GM23248 (cell line): Measurements from ENCODE around the gene UGT1A5. TPM values are rescaled to one million over a fixed set of nuclear protein-coding genes. Genes with fewer than 3 reads are reported as not detected.
A peak's percentile ranks its signal among the peaks of the same experiment; 100 is the strongest.

Experiments used
- DNase-seq: peaks from one replicate; pipeline ENCODE4 v3.0.0-alpha.2; 2015
- H2AFZ ChIP-seq: fragments of 200-600 bp; sonication (generic); 2 replicates; pipeline ENCODE4 v1.6.1; 2016; ENCODE audit warnings: antibody characterized with exemption
- H3F3A ChIP-seq: fragments of 200-600 bp; sonication (generic); 2 replicates; pipeline ENCODE4 v1.6.1; 2016; ENCODE audit warnings: mild to moderate bottlenecking, antibody characterized with exemption, mixed run types; ENCODE audit not compliant: insufficient read depth
- H3K27ac ChIP-seq: fragments of 200-600 bp; sonication (generic); 2 replicates; pipeline ENCODE4 v1.5.1; 2016; ENCODE audit warnings: mild to moderate bottlenecking
- H3K27me3 ChIP-seq: fragments of 200-600 bp; sonication (generic); replicated peaks from 2 replicates; pipeline ENCODE4 v1.6.1; 2016; ENCODE audit warnings: mild to moderate bottlenecking; ENCODE audit not compliant: insufficient read depth
- H3K36me3 ChIP-seq: fragments of 200-600 bp; sonication (generic); 2 replicates; pipeline ENCODE4 v1.6.1; 2016; ENCODE audit warnings: low read depth, mild to moderate bottlenecking
- H3K4me1 ChIP-seq: fragments of 200-600 bp; sonication (generic); 2 replicates; pipeline ENCODE4 v1.6.1; 2016; ENCODE audit warnings: mild to moderate bottlenecking; ENCODE audit not compliant: insufficient read depth
- H3K4me2 ChIP-seq: fragments of 200-600 bp; sonication (generic); one replicate; pipeline ENCODE4 v1.6.1; 2016; ENCODE audit warnings: mild to moderate bottlenecking; ENCODE audit not compliant: unreplicated experiment
- H3K4me3 ChIP-seq: fragments of 200-600 bp; sonication (generic); 2 replicates; pipeline ENCODE4 v1.5.1; 2016; ENCODE audit warnings: mild to moderate bottlenecking
- H3K79me2 ChIP-seq: fragments of 200-600 bp; sonication (generic); 2 replicates; pipeline ENCODE4 v1.6.1; 2016; ENCODE audit warnings: mild to moderate bottlenecking; ENCODE audit not compliant: insufficient read depth
- H3K9ac ChIP-seq: fragments of 200-600 bp; sonication (generic); 2 replicates; pipeline ENCODE4 v1.6.1; 2016; ENCODE audit warnings: mild to moderate bottlenecking
- H3K9me2 ChIP-seq: fragments of 200-600 bp; sonication (generic); 2 replicates; pipeline ENCODE4 v1.6.1; 2016; ENCODE audit warnings: mixed run types, mild to moderate bottlenecking, moderate library complexity; ENCODE audit not compliant: insufficient read depth
- H3K9me3 ChIP-seq: fragments of 200-600 bp; sonication (generic); one replicate; pipeline ENCODE4 v1.6.1; 2017; ENCODE audit warnings: low read depth
- H4K20me1 ChIP-seq: fragments of 200-600 bp; sonication (generic); 2 replicates; pipeline ENCODE4 v1.6.0; 2016; ENCODE audit not compliant: insufficient read depth
- EZH2 ChIP-seq: fragments of 200-600 bp; sonication (generic); IDR thresholded peaks from 2 replicates; pipeline ENCODE4 v1.6.1; 2018; ENCODE audit warnings: antibody characterized with exemption, mild to moderate bottlenecking; ENCODE audit not compliant: insufficient read depth, poor library complexity, severe bottlenecking
- EZH2phosphoT487 ChIP-seq: fragments of 200-600 bp; sonication (generic); IDR thresholded peaks from 2 replicates; pipeline ENCODE4 v1.6.1; 2018; ENCODE audit warnings: antibody characterized with exemption, moderate library complexity, mild to moderate bottlenecking, low read depth; ENCODE audit not compliant: insufficient read depth
- WGBS, 2 experiments: methylation state at CpG; one replicate each; pipeline ENCODE4 v1.1.6; 2015 to 2017; ENCODE audit warnings: low lambda C conversion rate in 2 of 2, low coverage in 1 of 2; ENCODE audit errors: missing lambda C conversion rate in 2 of 2; 5-methylcytosine and 5-hydroxymethylcytosine counted together
- in situ Hi-C: fragments of 300-500 bp; cut with MboI; formaldehyde crosslinking; loops from 2 replicates; pipeline ENCODE4 v1.15.0; 2020
- polyA plus RNA-seq: library from polyadenylated mRNA; unstranded; fragments of >200 nt; fragmentation: Nextera tagmentation; extraction: Ambion mirVana; gene quantifications from 2 replicates; pipeline ENCODE4 v1.2.1, GENCODE V29; 2016
- total RNA-seq: library from RNA; depleted of rRNA; stranded (reverse); fragments of >200 nt; shearing (Covaris generic); gene quantifications from 2 replicates; pipeline ENCODE4 v1.2.3, GENCODE V29; 2014

UGT1A5 gene
- total and polyA plus RNA-seq, 2 experiments from 2014 or later, result not detected

- peaks cover 8% of the 10 kb centered on the region; the same call in 1 of the 2 replicates for H3K4me1 ChIP-seq
- H3F3A ChIP-seq, result no peaks in the 10 kb centered on the region
- no peak overlapping the region for H3K9ac ChIP-seq
- no peak overlapping the region for H2AFZ ChIP-seq
- H3K9me2 ChIP-seq, result no peaks in the 10 kb centered on the region
- no peak for DNase-seq
- 44 to 54% methylated on average over 4 of the region's 4 CpGs for WGBS, 2 experiments
- H3K79me2 ChIP-seq, result no peaks in the 10 kb centered on the region
- no peak overlapping the region for H3K27ac ChIP-seq
- in situ Hi-C loops, result no loop called here
- H3K36me3 ChIP-seq, result no peaks in the 10 kb centered on the region
- no peak overlapping the region for H3K4me3 ChIP-seq
- TF ChIP-seq EZH2phosphoT487, result no peak
- TF ChIP-seq EZH2, result no peak
- peaks cover 20% of the 10 kb centered on the region for H3K27me3 ChIP-seq
- H3K4me2 ChIP-seq, result no peak overlapping the region
- no peaks in the 10 kb centered on the region for H3K9me3 ChIP-seq
- no peaks in the 10 kb centered on the region for H4K20me1 ChIP-seq
These were observed 6.7 kb upstream of the UGT1A5 start for GRCh38 chr2:233705911-233706506.

GRCh38 chr2:233706720-233707119 lies 6.0 kb upstream of the UGT1A5 start:
- 16 to 26% methylated on average over 1 of the region's 1 CpG for WGBS, 2 experiments
- no peak overlapping the region for H3K4me2 ChIP-seq
- no peak overlapping the region for H2AFZ ChIP-seq
- in situ Hi-C loops, result no loop called here
- no peaks in the 10 kb centered on the region for H3K79me2 ChIP-seq
- TF ChIP-seq EZH2phosphoT487 (no peak), EZH2 (no peak)
- no peak overlapping the region for H3K9ac ChIP-seq
- no peaks in the 10 kb centered on the region for H4K20me1 ChIP-seq
- no peaks in the 10 kb centered on the region for H3K9me3 ChIP-seq
- peaks cover 8% of the 10 kb centered on the region; the same call in 1 of the 2 replicates for H3K4me1 ChIP-seq
- no peaks in the 10 kb centered on the region for H3F3A ChIP-seq
- no peak overlapping the region for H3K4me3 ChIP-seq
- peak; percentile 65 for DNase-seq
- H3K36me3 ChIP-seq, result no peaks in the 10 kb centered on the region
- H3K27me3 ChIP-seq, result peaks cover 21% of the 10 kb centered on the region
- H3K27ac ChIP-seq, result no peak overlapping the region
- no peaks in the 10 kb centered on the region for H3K9me2 ChIP-seq

- H3K27me3 ChIP-seq, result peaks cover 35% of the 10 kb centered on the region
- no peaks in the 10 kb centered on the region for H4K20me1 ChIP-seq
- no peak overlapping the region for H3K4me2 ChIP-seq
- TF ChIP-seq EZH2phosphoT487 (no peak), EZH2 (no peak)
- no peak overlapping the region; the same call in 1 of the 2 replicates for H2AFZ ChIP-seq
- H3K79me2 ChIP-seq, result no peaks in the 10 kb centered on the region
- H3K9ac ChIP-seq, result no peak overlapping the region
- H3K4me3 ChIP-seq, result no peak overlapping the region
- in situ Hi-C loops, result no loop called here
- no peaks in the 10 kb centered on the region for H3F3A ChIP-seq
- DNase-seq, result peak; percentile 50
- no peak overlapping the region for H3K27ac ChIP-seq
- 45 to 52% methylated on average over 10 of the region's 10 CpGs for WGBS, 2 experiments
- H3K9me2 ChIP-seq, result no peaks in the 10 kb centered on the region
- H3K9me3 ChIP-seq, result no peaks in the 10 kb centered on the region
- peaks cover 8% of the 10 kb centered on the region; the same call in 1 of the 2 replicates for H3K4me1 ChIP-seq
- no peaks in the 10 kb centered on the region for H3K36me3 ChIP-seq
These were observed 4.6 kb upstream of the UGT1A5 start for GRCh38 chr2:233707940-233708644.

- H3K36me3 ChIP-seq, result no peaks in the 10 kb centered on the region
- no peaks in the 10 kb centered on the region for H3K9me2 ChIP-seq
- WGBS, 2 experiments, result 38 to 43% methylated on average over 5 of the region's 5 CpGs
- H3K4me1 ChIP-seq, result peaks cover 8% of the 10 kb centered on the region; the same call in 1 of the 2 replicates
- in situ Hi-C loops, result no loop called here
- H3F3A ChIP-seq, result no peaks in the 10 kb centered on the region
- no peak overlapping the region for H3K4me2 ChIP-seq
- peaks cover 39% of the 10 kb centered on the region for H3K27me3 ChIP-seq
- no peak for DNase-seq
- no peak overlapping the region for H3K27ac ChIP-seq
- H3K79me2 ChIP-seq, result no peaks in the 10 kb centered on the region
- no peaks in the 10 kb centered on the region for H3K9me3 ChIP-seq
- H3K9ac ChIP-seq, result no peak overlapping the region
- H2AFZ ChIP-seq, result no peak overlapping the region
- no peak overlapping the region for H3K4me3 ChIP-seq
- H4K20me1 ChIP-seq, result no peaks in the 10 kb centered on the region
- TF ChIP-seq EZH2 (no peak), EZH2phosphoT487 (no peak)
These were observed 3.8 kb upstream of the UGT1A5 start for GRCh38 chr2:233708942-233709341.
